ENCODE measurements around the gene IL2RA. TPM values are rescaled to one million over a fixed set of nuclear protein-coding genes. Genes with fewer than 3 reads are reported as not detected.

Gene IL2RA
- total and polyA plus RNA-seq, 2 donors (not counting 3 experiments of a cell fraction or from before 2014, with no cell fraction given), result not detected

DNA sequence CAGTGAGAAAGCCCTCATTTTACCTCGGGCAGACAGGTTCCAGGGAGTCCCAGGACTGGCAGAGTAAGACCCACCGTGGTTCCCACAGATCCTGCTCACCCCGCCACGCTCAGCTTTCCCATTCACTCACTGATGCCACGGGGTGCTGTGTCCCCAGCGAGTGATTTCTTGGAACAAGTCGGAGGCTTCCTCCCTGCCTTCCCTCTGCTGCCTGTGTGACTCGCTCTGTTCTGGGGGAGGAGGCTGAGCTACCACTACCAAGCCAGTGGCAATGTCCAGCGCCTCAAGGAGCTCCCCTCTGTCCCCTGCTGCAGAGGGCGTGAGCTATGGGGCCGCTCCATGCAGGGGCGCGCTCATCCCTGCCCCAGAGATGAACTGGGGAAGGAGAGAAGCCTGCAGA, 97.4 kb downstream of the IL2RA start:
- intact Hi-C loops (cut with micrococcal nuclease), result no loop called here
- Histone ChIP-seq H3K79me2 (ENCODE audit: control insufficient read depth, insufficient read depth, low read length) (peaks cover 8% of the 10 kb centered on the region), H3K9ac (replicated peaks; ENCODE audit: extremely low read depth, insufficient read depth, low read length) (no peak overlapping the region), H3K36me3 (ENCODE audit: control insufficient read depth in 2 of 2, extremely low read depth in 1 of 2, insufficient read depth in 2 of 2, low read length in 2 of 2) (peaks cover 0 to 11% of the 10 kb centered on the region in 2 experiments), H3K27ac (ENCODE audit: insufficient read depth, low read depth, low read length) (no peak overlapping the region), H3K4me2 (ENCODE audit: insufficient read depth, low read length) (no peak overlapping the region), H3K9me1 (replicated peaks; ENCODE audit: control insufficient read depth, extremely low read depth, insufficient read depth, low read length) (no peaks in the 10 kb centered on the region), H3K4me3 (replicated peaks in 1 of 3; ENCODE audit: insufficient read depth in 1 of 3, low read depth in 1 of 3, low read length in 3 of 3) (no peak overlapping the region), H2AFZ (ENCODE audit: low read depth, low read length) (no peak overlapping the region), H3K27me3 (ENCODE audit: control insufficient read depth in 2 of 2, insufficient read depth in 2 of 2, low read length in 2 of 2) (no peaks in the 10 kb centered on the region), H4K20me1 (replicated peaks; ENCODE audit: control insufficient read depth, extremely low read depth, insufficient read depth, low read length) (no peaks in the 10 kb centered on the region), H3K9me3 (replicated peaks; ENCODE audit: control insufficient read depth, insufficient read depth, low read length) (no peaks in the 10 kb centered on the region), H3K4me1 (ENCODE audit: control insufficient read depth, extremely low read depth, insufficient read depth, low read length) (peaks cover 4% of the 10 kb centered on the region)
- no TSS peak for BruUV-seq (replicated peaks)
- ChIA-PET POLR2A (no interaction called here), CTCF (interaction anchor here (0.7 to 1.2 kb wide), 2 partner anchors 11 to 13 kb away, joined by 3 read pairs; partner anchors contain the start of gene IL15RA)
- no peak for TF ChIP-seq POLR2A (IDR thresholded peaks at IDR 0.05; ENCODE audit: low read depth, low read length)
- TF ChIP-seq FOS (IDR thresholded peaks at IDR 0.05; ENCODE audit: borderline replicate concordance, insufficient read depth, low read length), result no peak
- no peak for TF ChIP-seq POLR2AphosphoS5 (IDR thresholded peaks at IDR 0.05; ENCODE audit: insufficient read depth, low read depth, low read length)
- TF ChIP-seq MYC (IDR thresholded peaks at IDR 0.05; ENCODE audit: low read depth, low read length), result no peak
- TF ChIP-seq, protein P1, sequence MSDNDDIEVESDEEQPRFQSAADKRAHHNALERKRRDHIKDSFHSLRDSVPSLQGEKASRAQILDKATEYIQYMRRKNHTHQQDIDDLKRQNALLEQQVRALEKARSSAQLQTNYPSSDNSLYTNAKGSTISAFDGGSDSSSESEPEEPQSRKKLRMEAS (IDR thresholded peaks at IDR 0.05; ENCODE audit: insufficient read depth, insufficient read length), result no peak
- TF ChIP-seq JUN (IDR thresholded peaks at IDR 0.05; ENCODE audit: borderline replicate concordance, insufficient read depth, insufficient read length, low read depth), result no peak
- no peak for TF ChIP-seq GATA2 (IDR thresholded peaks at IDR 0.05; ENCODE audit: insufficient read depth, insufficient read length, low read depth, low read length)
- TF ChIP-seq, protein P2, sequence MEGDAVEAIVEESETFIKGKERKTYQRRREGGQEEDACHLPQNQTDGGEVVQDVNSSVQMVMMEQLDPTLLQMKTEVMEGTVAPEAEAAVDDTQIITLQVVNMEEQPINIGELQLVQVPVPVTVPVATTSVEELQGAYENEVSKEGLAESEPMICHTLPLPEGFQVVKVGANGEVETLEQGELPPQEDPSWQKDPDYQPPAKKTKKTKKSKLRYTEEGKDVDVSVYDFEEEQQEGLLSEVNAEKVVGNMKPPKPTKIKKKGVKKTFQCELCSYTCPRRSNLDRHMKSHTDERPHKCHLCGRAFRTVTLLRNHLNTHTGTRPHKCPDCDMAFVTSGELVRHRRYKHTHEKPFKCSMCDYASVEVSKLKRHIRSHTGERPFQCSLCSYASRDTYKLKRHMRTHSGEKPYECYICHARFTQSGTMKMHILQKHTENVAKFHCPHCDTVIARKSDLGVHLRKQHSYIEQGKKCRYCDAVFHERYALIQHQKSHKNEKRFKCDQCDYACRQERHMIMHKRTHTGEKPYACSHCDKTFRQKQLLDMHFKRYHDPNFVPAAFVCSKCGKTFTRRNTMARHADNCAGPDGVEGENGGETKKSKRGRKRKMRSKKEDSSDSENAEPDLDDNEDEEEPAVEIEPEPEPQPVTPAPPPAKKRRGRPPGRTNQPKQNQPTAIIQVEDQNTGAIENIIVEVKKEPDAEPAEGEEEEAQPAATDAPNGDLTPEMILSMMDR (IDR thresholded peaks at IDR 0.05; ENCODE audit: extremely low read depth in 1 of 2, insufficient read depth in 1 of 2, low read depth in 1 of 2, low read length in 2 of 2), result no peak
- TF ChIP-seq EZH2 (IDR thresholded peaks at IDR 0.05; ENCODE audit: borderline replicate concordance, low read depth, low read length, severe bottlenecking), result no peak
- no peak for DNase-seq (ENCODE audit: low read depth, low spot score)
- dilution Hi-C loops (cut with MboI; ENCODE audit: extremely low pct_ligation_motif_present, low sequenced_read_pairs), result loop anchor here (25.0 kb wide), 1 partner anchor 123 kb away; the partner anchor contains the start of gene RBM17
- FAIRE-seq, result no peak

Data from endothelial cell of umbilical vein (primary cell).